HepG2 (cell line): ENCODE results near the gene USP38. TPM values are rescaled to one million over a fixed set of nuclear protein-coding genes. Genes with fewer than 3 reads are reported as not detected.

Source experiments
- ATAC-seq: fragments of 200-7000 bp; cut with Tn5 transposase; 3 replicates; pipeline ENCODE4 v1.9.1; 2020; ENCODE audit warnings: mild to moderate bottlenecking, moderate library complexity
- BruUV-seq: library from RNA; stranded (reverse); fragments of 400-500 nt; replicated peaks from 2 replicates; lab custom pipeline; 2021; lab: Mats Ljungman, UMichigan
- CTCF ChIA-PET: fragments of 300-600 bp; formaldehyde crosslinking; extraction: SDS; loops from one replicate; lab custom pipeline; 2021; ENCODE audit warnings: low total read pairs, inconsistent platforms, low intra/inter-chr PET ratio; lab: Yijun Ruan, JAX
- POLR2A ChIA-PET: fragments of 350-600 bp; sonication (Branson Sonifier 250); formaldehyde crosslinking; loops from one replicate; lab custom pipeline; 2020; ENCODE audit warnings: antibody characterized with exemption, inconsistent platforms; lab: Yijun Ruan, JAX
- DNase-seq: peaks from one replicate; pipeline ENCODE4 v3.0.0-alpha.2; 2015; ENCODE audit warnings: low spot score
- FAIRE-seq: peaks from 3 replicates; lab custom pipeline; 2011; peaks lifted over from hg19 to GRCh38; lab: Jason Lieb, UNC
- H2AFZ ChIP-seq: one replicate; pipeline ENCODE4 v1.6.1; 2011; ENCODE audit warnings: low read length, inconsistent platforms
- H3K27ac ChIP-seq: fragments of 300-600 bp; 3 replicates; pipeline ENCODE4 v1.8.0; 2011; ENCODE audit warnings: mixed run types, mild to moderate bottlenecking, mixed read lengths, low read length, inconsistent platforms; ENCODE audit not compliant: insufficient read depth; ENCODE audit errors: extremely low read length
- H3K27me3 ChIP-seq, 2 experiments: fragments of 200-600 bp in 1 of 2; 2 replicates in 1 of 2; 3 replicates in 1 of 2; pipeline versions ENCODE4 v1.6.0 to v1.8.0; 2011; ENCODE audit warnings: low read length in 2 of 2, mild to moderate bottlenecking in 2 of 2, moderate library complexity in 2 of 2, inconsistent platforms in 1 of 2; ENCODE audit not compliant: insufficient read depth in 2 of 2, control insufficient read depth in 1 of 2
- H3K36me3 ChIP-seq, 2 experiments: fragments of 200-600 bp in 1 of 2; replicated peaks in 1 of 2; 2 replicates in 1 of 2; 3 replicates in 1 of 2; pipeline versions ENCODE4 v1.5.1 to v1.8.0; 2011; ENCODE audit warnings: low read length in 2 of 2, inconsistent platforms in 1 of 2; ENCODE audit not compliant: insufficient read depth in 2 of 2, control insufficient read depth in 1 of 2
- H3K4me1 ChIP-seq: 2 replicates; pipeline ENCODE4 v1.5.1; 2012; ENCODE audit warnings: low read length, inconsistent platforms; ENCODE audit not compliant: insufficient read depth
- H3K4me2 ChIP-seq: 2 replicates; pipeline ENCODE4 v1.6.0; 2011; ENCODE audit warnings: low read depth, low read length, inconsistent platforms
- H3K4me3 ChIP-seq, 3 experiments: fragments of 200-600 bp in 1 of 3; sonication (generic), shearing (Covaris generic) in 1 of 3; replicated peaks in 1 of 3; 2 replicates each; pipeline ENCODE4 v1.5.1; 2011 to 2016; ENCODE audit warnings: low read length in 3 of 3, inconsistent platforms in 2 of 3, low read depth in 2 of 3, mild to moderate bottlenecking in 2 of 3, control low read depth in 1 of 3, mixed read lengths in 1 of 3; ENCODE audit not compliant: insufficient read depth in 1 of 3
- H3K79me2 ChIP-seq: one replicate; pipeline ENCODE4 v1.6.1; 2011; ENCODE audit warnings: low read length, inconsistent platforms; ENCODE audit not compliant: insufficient read depth
- H3K9ac ChIP-seq: 2 replicates; pipeline ENCODE4 v1.6.0; 2011; ENCODE audit warnings: mild to moderate bottlenecking, low read depth, low read length, inconsistent platforms; ENCODE audit not compliant: insufficient read depth
- H3K9me3 ChIP-seq: 2 replicates; pipeline ENCODE4 v1.5.1; 2012; ENCODE audit warnings: mild to moderate bottlenecking, low read length
- H4K20me1 ChIP-seq: 2 replicates; pipeline ENCODE4 v1.6.0; 2011; ENCODE audit warnings: inconsistent platforms, mild to moderate bottlenecking, low read length, moderate library complexity; ENCODE audit not compliant: insufficient read depth
- ARID3A ChIP-seq: IDR thresholded peaks from 2 replicates; pipeline ENCODE4 v1.6.1; 2012; ENCODE audit warnings: low read depth, low read length, improper control_type of control experiment
- PCBP2 ChIP-seq: fragments of 200-400 bp; formaldehyde crosslinking; optimal IDR thresholded peaks from 2 replicates; pipeline ENCODE3; 2018; ENCODE audit warnings: low read length, low read depth; ENCODE audit not compliant: poor library complexity, severe bottlenecking
- ZBTB44 ChIP-seq: sonication (generic); formaldehyde crosslinking; IDR thresholded peaks from 2 replicates; pipeline ENCODE4 v1.4.0; 2020; ENCODE audit warnings: missing genetic modification reagents
- ZFP37 ChIP-seq: sonication (generic); formaldehyde crosslinking; IDR thresholded peaks from 2 replicates; pipeline ENCODE4 v1.4.0; 2020; ENCODE audit warnings: missing genetic modification reagents, borderline replicate concordance
- ZNF160 ChIP-seq: sonication (generic); formaldehyde crosslinking; IDR thresholded peaks from 2 replicates; pipeline ENCODE4 v1.8.0; 2022; ENCODE audit warnings: mild to moderate bottlenecking, inconsistent platforms, missing genetic modification reagents
- ZNF780A ChIP-seq: sonication (generic); formaldehyde crosslinking; IDR thresholded peaks from 2 replicates; pipeline ENCODE4 v1.8.0; 2022; ENCODE audit warnings: mild to moderate bottlenecking, missing genetic modification reagents, moderate library complexity
- WGBS: methylation state at CpG from one replicate; pipeline ENCODE4 v1.1.6; 2017; ENCODE audit warnings: low lambda C conversion rate; 5-methylcytosine and 5-hydroxymethylcytosine counted together
- in situ Hi-C: cut with HindIII; loops from 2 replicates; pipeline ENCODE4 v1.10.0; 2017; ENCODE audit warnings: low pct_unique_long_range_greater_than_20kb; ENCODE audit not compliant: extremely low pct_ligation_motif_present
- intact Hi-C: fragments of 100-400 bp; cut with micrococcal nuclease; formaldehyde crosslinking; loops from one replicate; pipeline ENCODE4 v1.10.0; 2022; ENCODE audit not compliant: unreplicated experiment
- polyA plus RNA-seq, 8 experiments: library from polyadenylated mRNA; depleted of rRNA in 3 of 8; stranded (reverse) in 7 of 8; unstranded in 1 of 8; fragments of >200 nt; fragmentation: Illumina TruSeq in 4 of 8; extraction: Trizol in 4 of 8; gene quantifications; 2 replicates each; pipeline versions ENCODE4 v1.2.1 to v1.2.3, GENCODE V29; 2011 to 2016; ENCODE audit warnings: low read depth in 4 of 8, missing spikeins in 1 of 8, mixed read lengths in 1 of 8; ENCODE audit not compliant: insufficient read depth in 1 of 8
- total RNA-seq, 5 experiments: library from RNA; depleted of rRNA; stranded (reverse); fragments of >200 nt; fragmentation: Illumina TruSeq; extraction: Trizol; gene quantifications; 2 replicates each; pipeline ENCODE4 v1.2.3, GENCODE V29; 2016; ENCODE audit warnings: low read depth in 1 of 5
- TF ChIP-seq, protein P1 (sequence below): sonication (generic); formaldehyde crosslinking; IDR thresholded peaks from 2 replicates; pipeline ENCODE4 v1.5.1; 2020; ENCODE audit warnings: mild to moderate bottlenecking, missing genetic modification reagents, borderline replicate concordance

USP38 gene
- total and polyA plus RNA-seq, 2 of the 13 experiments (the other 11 are each of a cell fraction or from before 2014, with no cell fraction given) = 4.5 to 11.8 TPM

GRCh38 chr4:143256456-143256855 lies 71.7 kb downstream of the USP38 start:
- 4% methylated on average over 2 of the region's 2 CpGs for WGBS
- H3K27me3 ChIP-seq = peaks cover 0 to 3% of the 10 kb centered on the region in 2 experiments; a peak in 1 of 5 replicates
- no peak overlapping the region for H3K27ac ChIP-seq
- H4K20me1 ChIP-seq = no peaks in the 10 kb centered on the region
- BruUV-seq = no TSS peak
- no peak for DNase-seq
- no peak for ATAC-seq
- no peak overlapping the region for H2AFZ ChIP-seq
- no peak for FAIRE-seq
- no peaks in the 10 kb centered on the region for H3K36me3 ChIP-seq
- no peak for TF ChIP-seq ZFP37
- H3K9me3 ChIP-seq = no peaks in the 10 kb centered on the region
- H3K79me2 ChIP-seq = no peaks in the 10 kb centered on the region
- H3K4me1 ChIP-seq = no peaks in the 10 kb centered on the region
- in situ Hi-C loops (no loop called here), intact Hi-C loops (no loop called here)
- POLR2A ChIA-PET = no interaction called here
- H3K9ac ChIP-seq = no peak overlapping the region
- CTCF ChIA-PET = no interaction called here
- no peak overlapping the region for H3K4me2 ChIP-seq
- no peak overlapping the region for H3K4me3 ChIP-seq

DNA sequence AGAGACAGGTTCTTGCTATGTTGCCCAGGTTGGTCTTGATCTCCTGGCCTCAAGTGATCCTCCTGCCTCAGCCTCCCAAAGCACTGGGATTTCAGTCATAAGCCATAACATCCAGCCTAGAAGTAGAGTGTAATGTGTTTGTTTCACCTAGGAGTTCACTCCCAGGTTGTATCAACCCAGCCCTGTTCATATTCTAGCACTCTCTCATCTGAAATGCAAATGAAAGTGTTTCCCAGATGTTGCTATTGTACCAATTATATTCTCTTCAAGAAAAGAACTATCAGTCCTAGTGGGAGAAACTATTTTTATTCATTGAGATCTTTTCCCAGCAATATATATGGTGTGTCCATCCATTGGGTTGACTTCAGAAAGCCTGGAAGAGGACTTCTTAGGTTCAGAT lies 72.6 kb downstream of the USP38 start:
- H3K9me3 ChIP-seq = no peaks in the 10 kb centered on the region
- no peaks in the 10 kb centered on the region for H3K4me1 ChIP-seq
- in situ Hi-C loops (no loop called here), intact Hi-C loops (no loop called here)
- H3K4me2 ChIP-seq = no peak overlapping the region
- H3K36me3 ChIP-seq = no peaks in the 10 kb centered on the region
- H3K27ac ChIP-seq = no peak overlapping the region
- ATAC-seq (no peak), DNase-seq (no peak), FAIRE-seq (no peak)
- H3K9ac ChIP-seq = no peak overlapping the region
- ChIA-PET CTCF (no interaction called here), POLR2A (no interaction called here)
- no TSS peak for BruUV-seq
- no peaks in the 10 kb centered on the region for H3K79me2 ChIP-seq
- H3K4me3 ChIP-seq = no peak overlapping the region
- H2AFZ ChIP-seq = no peak overlapping the region
- no peak for TF ChIP-seq ARID3A
- no peak for TF ChIP-seq PCBP2
- TF ChIP-seq ZBTB44 (CRISPR knock-in tag) = no peak
- TF ChIP-seq, protein P1, sequence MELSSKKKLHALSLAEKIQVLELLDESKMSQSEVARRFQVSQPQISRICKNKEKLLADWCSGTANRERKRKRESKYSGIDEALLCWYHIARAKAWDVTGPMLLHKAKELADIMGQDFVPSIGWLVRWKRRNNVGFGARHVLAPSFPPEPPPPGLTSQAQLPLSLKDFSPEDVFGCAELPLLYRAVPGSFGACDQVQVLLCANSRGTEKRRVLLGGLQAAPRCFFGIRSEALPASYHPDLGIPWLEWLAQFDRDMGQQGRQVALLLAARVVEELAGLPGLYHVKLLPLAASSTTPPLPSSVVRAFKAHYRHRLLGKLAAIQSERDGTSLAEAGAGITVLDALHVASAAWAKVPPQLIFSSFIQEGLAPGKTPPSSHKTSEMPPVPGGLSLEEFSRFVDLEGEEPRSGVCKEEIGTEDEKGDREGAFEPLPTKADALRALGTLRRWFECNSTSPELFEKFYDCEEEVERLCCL (CRISPR knock-in tag) = no peak
- no peak for TF ChIP-seq ZNF780A (CRISPR knock-in tag)
- no peak for TF ChIP-seq ZNF160 (CRISPR knock-in tag)
- no peaks in the 10 kb centered on the region for H4K20me1 ChIP-seq
- peaks cover 0 to 3% of the 10 kb centered on the region in 2 experiments; a peak in 1 of 5 replicates for H3K27me3 ChIP-seq
